Measurements from ENCODE around the gene PTPRN2. TPM values are rescaled to one million over a fixed set of nuclear protein-coding genes. Genes with fewer than 3 reads are reported as not detected.

PTPRN2 gene
- total and polyA plus RNA-seq, 2 of the 13 experiments (the other 11 are each of a cell fraction or from before 2014, with no cell fraction given), result 2.5 to 24.2 TPM

DNA sequence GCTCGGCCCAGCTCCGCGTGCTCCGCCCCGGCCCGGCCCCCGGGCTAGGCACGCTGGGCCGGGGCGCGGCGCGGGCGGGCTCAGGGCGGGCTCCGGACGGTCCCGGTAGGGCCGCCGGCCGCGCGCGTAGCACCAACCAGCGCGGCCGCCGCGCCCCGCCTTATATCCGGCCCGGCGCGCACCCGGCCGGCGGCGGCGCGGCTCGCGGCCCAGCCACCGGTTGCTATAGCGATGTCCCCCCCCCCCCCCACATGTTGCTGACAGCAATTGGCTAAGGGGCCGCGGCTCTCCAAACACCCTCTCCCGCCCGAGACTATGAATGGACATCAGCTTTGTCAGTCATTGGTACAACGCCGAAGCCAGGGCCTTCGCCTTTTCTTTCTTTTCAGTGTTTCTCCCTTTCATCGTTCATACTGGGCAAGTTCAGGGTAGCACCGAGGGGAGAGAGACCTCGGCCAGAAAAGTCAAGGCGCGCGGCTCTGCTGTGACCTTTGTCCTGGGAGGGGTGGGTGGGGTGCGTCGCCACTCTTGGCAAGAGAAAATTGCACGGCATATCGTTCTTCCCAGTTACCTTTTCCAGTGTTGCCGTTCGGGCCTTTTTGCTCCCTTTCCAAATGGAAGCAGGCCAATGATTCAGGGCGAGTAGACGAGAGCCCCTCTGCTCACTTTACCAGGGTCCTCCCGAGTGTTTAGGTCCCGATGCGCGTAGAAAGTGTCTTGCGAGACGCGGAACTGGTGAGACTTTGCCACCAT is 896.6 kb downstream of the PTPRN2 start:
- in situ Hi-C loops (cut with HindIII; ENCODE audit: extremely low pct_ligation_motif_present, low pct_unique_long_range_greater_than_20kb) (no loop called here), intact Hi-C loops (cut with micrococcal nuclease; ENCODE audit: unreplicated experiment) (no loop called here)
- H3K79me2 ChIP-seq (ENCODE audit: insufficient read depth, low read length), result no peaks in the 10 kb centered on the region
- 4% methylated on average over 14 of the region's 72 CpGs for WGBS (ENCODE audit: low lambda C conversion rate)
- BruUV-seq (replicated peaks), result no TSS peak
- no peak overlapping the region for H3K27ac ChIP-seq (ENCODE audit: extremely low read length, insufficient read depth, low read length)
- H3K4me1 ChIP-seq (ENCODE audit: insufficient read depth, low read length), result no peaks in the 10 kb centered on the region
- POLR2A ChIA-PET, result no interaction called here
- DNase-seq (ENCODE audit: low spot score), result peak; percentile 7
- peak; percentile 41 for ATAC-seq
- no peak for FAIRE-seq
- H3K27me3 ChIP-seq (ENCODE audit: control insufficient read depth in 1 of 2, insufficient read depth in 2 of 2, low read length in 2 of 2), result peaks cover 9 to 57% of the 10 kb centered on the region in 2 experiments; a peak in 4 of 5 replicates
- H3K9ac ChIP-seq (ENCODE audit: insufficient read depth, low read depth, low read length), result no peak overlapping the region
- CTCF ChIA-PET (ENCODE audit: low intra/inter-chr PET ratio, low total read pairs), result no interaction called here
- H4K20me1 ChIP-seq (ENCODE audit: insufficient read depth, low read length), result peaks cover 17% of the 10 kb centered on the region; the same call in 1 of the 2 replicates
- H3K36me3 ChIP-seq (replicated peaks in 1 of 2; ENCODE audit: control insufficient read depth in 1 of 2, insufficient read depth in 2 of 2, low read length in 2 of 2), result no peaks in the 10 kb centered on the region
- peak overlapping the region; percentile 32; the same call in 1 of the 2 replicates for H3K4me2 ChIP-seq (ENCODE audit: low read depth, low read length)
- peak overlapping the region in 1 of 3 experiments; percentile 37; a peak in 2 of 6 replicates for H3K4me3 ChIP-seq (replicated peaks in 1 of 3; ENCODE audit: insufficient read depth in 1 of 3, low read depth in 2 of 3, low read length in 3 of 3)
- no peaks in the 10 kb centered on the region for H3K9me3 ChIP-seq (ENCODE audit: low read length)
- no peak overlapping the region for H2AFZ ChIP-seq (ENCODE audit: low read length)
- TF ChIP-seq RARG (CRISPR knock-in tag; IDR thresholded peaks at IDR 0.05; ENCODE audit: low read depth) (no peak), NFYB (CRISPR knock-in tag; IDR thresholded peaks at IDR 0.05) (0 out of 2 replicates have a peak, but pooled peaks have one; percentile 16), NCOA2 (CRISPR knock-in tag; IDR thresholded peaks at IDR 0.05) (no peak), ZSCAN9 (CRISPR knock-in tag; IDR thresholded peaks at IDR 0.05; ENCODE audit: borderline replicate concordance) (no peak), SP2 (CRISPR knock-in tag; IDR thresholded peaks at IDR 0.05) (peak; percentile 52; the same call in 1 of the 2 replicates), ZNF331 (CRISPR knock-in tag; IDR thresholded peaks at IDR 0.05) (no peak), XRCC5 (optimal IDR thresholded peaks at IDR 0.05; ENCODE audit: low read length) (no peak), ZNF501 (CRISPR knock-in tag; IDR thresholded peaks at IDR 0.05) (no peak), PBX2 (CRISPR knock-in tag; IDR thresholded peaks at IDR 0.05) (peak; percentile 43; the same call in 1 of the 2 replicates), ZNF800 (CRISPR knock-in tag; IDR thresholded peaks at IDR 0.05) (no peak), ZNF839 (CRISPR knock-in tag; IDR thresholded peaks at IDR 0.05; ENCODE audit: borderline replicate concordance) (no peak), ZHX2 (IDR thresholded peaks at IDR 0.05; ENCODE audit: low read depth) (no peak), ZHX2 (CRISPR knock-in tag; IDR thresholded peaks at IDR 0.05; ENCODE audit: borderline replicate concordance) (no peak), NFYC (CRISPR knock-in tag; IDR thresholded peaks at IDR 0.05) (peak; percentile 42; the same call in 1 of the 2 replicates), ZNF75D (CRISPR knock-in tag; IDR thresholded peaks at IDR 0.05; ENCODE audit: borderline replicate concordance) (no peak)
